GM12892 (cell line): ENCODE data around the gene ANXA11.
"Not testable (repeated sequence)": the region's sequence is repeated elsewhere in the genome, so short reads cannot be mapped to it uniquely, and the experiment has no call there.

Experiments
- POLR2A ChIP-seq: IDR thresholded peaks from 2 replicates; pipeline ENCODE4 v1.6.1; 2011; ENCODE audit warnings: low read depth, low read length, control low read depth
- TAF1 ChIP-seq: IDR thresholded peaks from 2 replicates; pipeline ENCODE4 v1.6.1; 2011; ENCODE audit warnings: low read depth, mild to moderate bottlenecking, control low read depth, low read length, borderline replicate concordance

DNA sequence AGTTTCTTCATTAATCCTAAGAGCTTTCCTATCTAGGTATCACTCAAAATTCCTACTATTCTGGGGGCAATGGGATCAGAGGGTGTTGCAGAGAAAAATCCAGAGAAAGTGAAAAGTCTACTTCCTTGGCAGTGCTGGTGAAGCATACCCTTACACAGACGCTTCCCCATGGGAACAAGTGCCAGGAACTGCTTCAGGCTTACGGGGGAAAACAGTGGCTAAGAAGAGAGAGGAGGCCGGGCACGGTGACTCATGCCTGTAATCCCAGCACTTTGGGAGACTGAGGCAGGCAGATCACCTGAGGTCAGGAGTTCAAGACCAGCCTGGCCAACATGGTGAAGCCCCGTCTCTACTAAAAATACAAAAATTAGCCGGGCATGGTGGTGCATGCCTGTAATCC is 2.8 kb downstream of the ANXA11 start:
- not testable (repeated sequence) for TF ChIP-seq TAF1, POLR2A
